DMS114 treated with DMSO at 0.1 percent for 48 hours (cell line): ENCODE data around the gene AKR7A3.
"Not testable (repeated sequence)": the region's sequence is repeated elsewhere in the genome, so short reads cannot be mapped to it uniquely, and the experiment has no call there.

Source experiments
- DNase-seq: peaks from one replicate; lab custom pipeline; 2025; ENCODE audit not compliant: unreplicated experiment; lab: John Stamatoyannopoulos, UW

The AKR7A3 gene

DNA sequence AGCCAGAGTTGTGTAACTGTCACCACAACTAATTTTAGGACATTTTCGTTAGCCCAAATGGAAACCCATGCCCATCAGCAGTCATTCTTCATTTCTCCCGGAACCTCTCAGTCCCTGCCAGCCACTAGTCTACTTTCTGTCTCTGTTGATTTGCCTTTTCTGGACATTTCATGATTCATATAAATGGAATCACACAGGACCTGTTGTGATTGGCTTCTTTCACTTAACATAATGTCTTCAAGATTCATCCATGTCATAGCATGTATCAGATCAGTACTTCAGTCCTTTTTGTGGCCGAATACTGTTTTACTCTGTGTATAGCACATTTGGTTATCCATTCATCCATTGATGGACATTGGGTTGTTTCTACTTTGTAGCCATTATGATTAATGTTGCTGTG, 30.6 kb upstream of the AKR7A3 start:
- DNase-seq = no peak

GRCh38 chr1:19317126-19317910, 28.7 kb upstream of the AKR7A3 start:
- no peak for DNase-seq

- no peak for DNase-seq
Measured at GRCh38 chr1:19315378-19316198, 27.0 kb upstream of the AKR7A3 start.

- no peak for DNase-seq
Measured at GRCh38 chr1:19313961-19314882, 25.7 kb upstream of the AKR7A3 start.

- DNase-seq = no peak
Measured at GRCh38 chr1:19313636-19313959, 25.0 kb upstream of the AKR7A3 start.

- DNase-seq = no peak
Measured at GRCh38 chr1:19312782-19313635, 24.4 kb upstream of the AKR7A3 start.

- DNase-seq = peak; percentile 82
Measured at GRCh38 chr1:19311931-19312781, 23.6 kb upstream of the AKR7A3 start, which contains the start of the genes AKR7A2 and SLC66A1. Gene AKR7A2, minus strand, starts transcription at chr1:19312144. Its CDS starts 20 bp downstream, at chr1:19312124. Gene SLC66A1, plus strand, starts transcription at chr1:19312326. Its CDS starts 5,352 bp downstream, at chr1:19317678.

- DNase-seq = no peak
Measured at GRCh38 chr1:19311503-19311930, 22.9 kb upstream of the AKR7A3 start.

DNA sequence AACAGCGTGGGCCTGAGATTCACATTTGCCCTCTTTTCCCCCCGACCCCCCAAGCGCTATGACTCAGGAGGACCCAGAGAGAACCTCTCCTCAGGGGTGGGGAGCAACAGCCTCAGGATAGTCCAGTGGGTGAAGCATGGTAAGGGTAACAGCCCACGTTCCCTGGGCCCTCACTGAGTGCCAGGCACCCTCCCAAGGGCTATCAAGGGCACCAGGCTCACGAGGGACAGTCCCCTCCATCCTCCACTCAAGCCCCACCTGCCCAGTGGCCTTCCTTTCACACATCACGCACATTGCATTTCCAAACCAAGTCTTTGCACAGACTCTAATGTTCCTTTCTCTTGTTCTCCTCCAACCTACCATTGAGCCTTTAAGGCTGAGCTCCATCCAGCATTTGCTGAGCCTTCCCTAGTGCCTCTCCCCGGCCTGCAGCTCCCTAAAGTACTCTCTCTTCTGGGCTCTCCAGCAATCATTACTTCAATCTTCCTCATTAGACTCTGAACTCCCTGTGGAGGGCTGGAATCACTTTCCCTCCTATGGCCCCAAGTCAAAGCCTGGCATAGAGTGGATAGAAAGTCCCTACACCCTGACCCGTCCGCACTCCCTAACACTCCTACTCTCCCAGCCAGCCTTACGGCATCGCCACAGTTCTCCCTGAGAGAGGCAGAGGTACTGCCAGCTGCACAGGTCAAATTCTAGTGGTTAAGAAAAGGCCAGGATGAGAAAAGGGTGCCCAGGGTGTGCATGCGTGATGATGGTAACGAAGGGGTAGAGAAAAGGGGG, 22.3 kb upstream of the AKR7A3 start:
- DNase-seq = no peak

GRCh38 chr1:19310061-19310460, 21.5 kb upstream of the AKR7A3 start:
- no peak for DNase-seq

DNA sequence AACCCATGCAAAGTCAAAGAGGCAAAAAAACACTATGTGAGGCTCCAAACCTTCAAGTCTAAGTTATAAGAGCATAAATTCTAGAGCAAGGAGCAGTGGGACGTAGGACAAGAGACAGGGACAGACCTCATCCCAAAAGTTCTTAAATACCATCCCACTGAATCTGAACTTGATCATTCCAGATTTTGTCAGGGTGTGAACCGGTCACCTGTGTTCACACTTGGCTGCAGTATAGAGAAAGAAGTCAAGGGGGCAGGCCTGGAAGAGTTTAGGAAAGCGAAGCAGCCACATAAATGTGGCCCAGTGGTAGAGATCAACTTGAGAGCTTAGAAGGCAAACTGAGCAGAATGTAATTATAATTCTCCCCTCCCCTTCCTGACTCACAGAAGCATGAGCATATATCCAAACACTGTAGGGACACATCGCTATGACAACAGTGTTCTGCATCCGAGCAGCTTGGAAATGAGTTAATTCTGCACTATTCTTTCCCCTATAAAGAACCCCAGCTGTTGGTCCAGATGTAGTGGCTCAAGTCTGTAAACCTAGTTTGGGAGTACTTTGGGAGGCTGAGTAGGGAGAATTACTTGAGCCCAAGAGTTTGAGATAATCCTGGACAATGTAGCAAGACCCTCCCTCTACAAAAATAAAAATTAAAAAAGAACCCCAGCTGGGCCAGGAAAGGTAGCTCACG, 20.7 kb upstream of the AKR7A3 start:
- no peak for DNase-seq

DNA sequence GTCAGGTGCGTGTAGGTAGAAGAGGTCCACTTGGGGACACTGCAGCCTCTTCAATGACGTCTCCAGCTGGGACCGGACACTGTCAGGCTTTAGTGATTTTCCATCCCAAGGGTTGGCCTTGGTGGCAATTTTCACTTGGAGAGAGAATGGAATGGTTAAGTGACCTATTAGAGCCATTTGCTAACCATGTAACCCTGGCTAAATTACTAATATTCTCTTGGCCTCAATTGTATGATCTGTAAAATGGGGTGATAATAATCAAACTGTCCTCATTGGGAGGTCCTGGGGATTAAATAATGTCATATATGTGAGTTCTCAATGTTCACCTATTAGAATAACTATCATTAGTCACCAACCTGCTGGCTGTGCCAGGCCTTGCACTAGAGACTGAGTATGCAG, 19.9 kb upstream of the AKR7A3 start:
- DNase-seq = no peak

DNA sequence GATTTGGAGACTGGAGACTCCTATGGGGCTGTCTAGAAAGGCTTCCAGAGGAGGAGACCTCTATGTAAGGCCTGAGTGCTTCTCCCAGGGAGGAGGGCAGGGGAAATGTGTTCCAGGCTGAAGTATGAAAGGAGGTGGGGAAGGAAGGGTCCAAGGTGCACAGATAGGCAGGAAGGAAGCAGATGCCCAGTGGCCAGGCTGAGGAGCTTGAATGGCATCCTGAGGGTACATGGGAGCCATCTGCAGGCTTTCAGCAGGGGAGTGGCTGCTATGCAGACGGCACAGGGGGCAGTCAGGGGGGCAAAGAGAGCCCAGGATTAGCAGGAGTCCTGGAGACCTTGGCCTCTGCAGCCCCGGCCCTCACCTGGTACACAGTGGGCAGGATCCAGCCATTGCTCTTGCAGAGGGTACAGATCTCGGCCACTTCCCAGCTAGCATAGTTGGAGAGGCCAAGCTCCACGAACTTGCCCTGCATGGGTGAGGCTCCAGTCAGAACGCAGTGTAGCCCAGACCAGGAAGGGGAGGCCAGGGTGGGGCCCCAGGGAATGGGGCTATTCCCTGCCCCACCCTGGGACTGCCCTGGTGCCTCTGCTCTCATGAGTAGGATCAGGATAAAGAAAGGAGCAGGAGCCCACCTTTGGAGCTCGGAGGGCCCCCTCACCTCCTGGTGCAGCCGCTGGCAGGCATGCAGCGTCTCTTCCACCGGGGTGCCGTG, 19.4 kb upstream of the AKR7A3 start:
- DNase-seq = no peak

DNA sequence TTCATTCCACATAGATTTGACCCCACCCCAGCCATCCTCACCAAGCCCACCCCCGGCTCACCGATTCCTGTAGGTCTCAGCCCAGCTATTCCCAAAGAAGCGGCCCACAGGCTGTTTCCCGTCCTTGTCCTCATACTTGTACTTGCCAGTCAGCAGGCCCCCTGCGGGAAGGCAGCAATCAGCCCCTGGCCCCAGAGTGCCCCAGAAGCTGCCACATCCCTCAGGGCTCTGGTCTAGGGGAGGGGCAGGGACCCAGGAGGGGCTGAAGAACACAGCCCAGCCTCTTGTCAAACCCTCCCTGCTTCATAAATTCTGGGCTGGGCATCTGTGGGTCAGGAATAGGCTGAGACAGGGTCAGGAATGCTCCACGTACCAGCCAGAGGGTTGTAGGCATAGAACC, 18.4 kb upstream of the AKR7A3 start:
- DNase-seq = no peak

- DNase-seq = no peak
Measured at GRCh38 chr1:19305880-19306279, 17.3 kb upstream of the AKR7A3 start.

DNA sequence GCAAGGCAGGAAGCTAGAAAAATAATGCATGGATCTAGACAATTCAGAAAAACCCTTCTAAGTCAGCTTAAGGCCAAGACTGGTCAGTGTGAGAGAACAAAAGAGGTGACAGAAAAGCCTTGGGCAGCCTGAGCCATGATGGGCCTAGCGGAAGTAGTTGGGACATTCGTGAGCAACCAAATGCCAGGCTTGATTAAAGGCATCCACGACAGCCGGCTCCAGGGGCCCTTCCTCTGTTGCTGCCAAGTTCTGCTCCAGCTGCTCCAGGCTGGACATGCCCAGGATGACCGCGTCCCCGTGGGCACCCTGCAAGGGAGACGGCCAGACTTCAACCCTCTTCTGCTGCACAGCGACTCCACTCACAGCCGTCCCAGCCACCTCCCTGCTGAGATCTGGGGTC, 15.5 kb upstream of the AKR7A3 start:
- DNase-seq = not testable (repeated sequence)

- no peak for DNase-seq
Measured at GRCh38 chr1:19300211-19300610, 11.6 kb upstream of the AKR7A3 start.
